Kidney tubule cell (primary cell): ENCODE results near the gene TRAK1.

Experiments
- DNase-seq: peaks from one replicate; pipeline ENCODE4 v3.0.0-alpha.2; 2018; ENCODE audit warnings: low spot score

Gene TRAK1

GRCh38 chr3:42122261-42123011, 31.3 kb downstream of the TRAK1 start:
- no peak for DNase-seq

DNA sequence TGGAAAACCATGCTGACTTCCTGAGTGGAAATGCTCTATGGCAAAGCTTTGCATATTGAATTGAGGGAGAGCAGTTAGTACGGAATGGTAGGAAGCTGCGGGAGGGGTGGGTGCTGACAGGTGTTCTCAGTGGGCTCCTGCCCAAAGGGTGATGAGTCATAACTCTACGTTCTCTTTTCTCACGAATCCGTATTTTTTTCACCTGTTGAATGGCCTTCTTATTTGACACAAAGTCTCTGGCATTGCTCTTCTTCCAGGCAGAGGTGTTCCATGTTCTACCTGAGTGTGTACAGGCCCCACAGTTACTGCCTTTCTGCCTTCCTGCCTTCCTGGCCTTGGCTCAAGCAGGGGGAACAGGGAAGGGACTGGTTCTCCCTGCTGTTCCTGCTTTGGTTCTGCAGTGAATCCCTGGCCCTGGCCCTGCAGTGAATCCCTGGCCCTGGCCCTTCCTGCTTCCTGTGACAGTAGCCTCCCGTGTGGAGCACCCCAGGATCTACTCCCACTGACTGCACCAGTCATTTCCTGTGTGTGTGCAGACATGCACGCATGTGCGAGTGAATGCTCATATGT, 31.9 kb downstream of the TRAK1 start:
- peak; percentile 69 for DNase-seq

DNA sequence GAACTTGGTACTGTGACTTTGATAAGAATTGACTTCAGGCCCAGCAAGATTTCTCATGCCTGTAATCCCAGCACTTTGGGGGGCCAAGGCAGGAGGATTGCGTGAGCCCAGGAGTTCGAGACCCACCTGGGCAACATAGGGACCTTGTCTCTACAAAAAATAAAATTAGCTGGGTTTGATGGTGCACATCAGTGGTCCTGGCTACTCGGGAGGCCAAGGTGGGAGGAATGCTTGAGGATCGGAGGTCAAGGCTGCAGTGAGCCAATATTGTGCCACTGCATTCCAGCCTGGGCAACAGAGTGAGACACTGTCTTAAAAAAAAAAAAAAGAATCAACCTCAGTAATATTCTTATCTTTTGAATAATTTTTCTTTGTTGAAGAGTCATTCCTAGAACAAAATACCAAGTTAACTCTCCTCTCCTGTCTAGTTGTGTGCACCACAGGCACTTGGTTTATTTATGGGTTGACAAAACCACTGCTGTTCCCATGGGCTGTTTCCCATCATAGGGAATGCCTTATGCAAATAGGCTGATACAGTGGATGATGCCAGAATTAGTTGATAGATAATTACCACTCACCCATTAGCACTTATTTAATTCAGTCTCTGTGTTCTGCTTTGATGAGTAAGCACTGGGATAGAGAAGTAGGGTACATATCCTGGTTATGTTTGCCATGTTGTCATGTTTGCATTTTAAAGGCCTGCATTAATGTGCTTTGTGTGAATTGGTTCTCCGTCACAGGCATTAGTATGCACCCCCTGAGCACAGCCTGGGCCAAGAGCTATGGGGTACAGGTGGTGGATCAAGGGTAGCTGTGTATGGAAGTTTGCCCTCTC, 32.9 kb downstream of the TRAK1 start:
- no peak for DNase-seq

DNA sequence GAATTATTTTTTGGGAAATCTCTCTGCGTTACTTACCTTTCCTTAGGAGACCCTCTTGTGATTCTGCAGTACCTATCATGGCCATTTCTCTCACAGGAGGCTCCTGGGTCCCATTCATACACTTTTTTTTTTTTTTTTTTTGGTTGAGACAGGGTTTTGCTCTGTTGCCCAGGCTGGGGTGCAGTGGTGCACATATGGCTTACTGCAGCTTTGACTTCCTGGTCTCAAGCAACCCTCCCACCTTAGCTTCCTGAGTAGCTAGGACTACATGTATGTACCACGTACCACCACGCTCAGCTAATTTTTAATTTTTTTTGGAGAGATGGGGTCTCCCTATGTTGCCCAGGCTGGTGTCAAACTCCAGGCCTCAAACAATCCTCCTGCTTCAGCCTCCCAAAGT, 36.1 kb downstream of the TRAK1 start:
- DNase-seq: no peak

GRCh38 chr3:42128526-42128925, 37.4 kb downstream of the TRAK1 start:
- no peak for DNase-seq

DNA sequence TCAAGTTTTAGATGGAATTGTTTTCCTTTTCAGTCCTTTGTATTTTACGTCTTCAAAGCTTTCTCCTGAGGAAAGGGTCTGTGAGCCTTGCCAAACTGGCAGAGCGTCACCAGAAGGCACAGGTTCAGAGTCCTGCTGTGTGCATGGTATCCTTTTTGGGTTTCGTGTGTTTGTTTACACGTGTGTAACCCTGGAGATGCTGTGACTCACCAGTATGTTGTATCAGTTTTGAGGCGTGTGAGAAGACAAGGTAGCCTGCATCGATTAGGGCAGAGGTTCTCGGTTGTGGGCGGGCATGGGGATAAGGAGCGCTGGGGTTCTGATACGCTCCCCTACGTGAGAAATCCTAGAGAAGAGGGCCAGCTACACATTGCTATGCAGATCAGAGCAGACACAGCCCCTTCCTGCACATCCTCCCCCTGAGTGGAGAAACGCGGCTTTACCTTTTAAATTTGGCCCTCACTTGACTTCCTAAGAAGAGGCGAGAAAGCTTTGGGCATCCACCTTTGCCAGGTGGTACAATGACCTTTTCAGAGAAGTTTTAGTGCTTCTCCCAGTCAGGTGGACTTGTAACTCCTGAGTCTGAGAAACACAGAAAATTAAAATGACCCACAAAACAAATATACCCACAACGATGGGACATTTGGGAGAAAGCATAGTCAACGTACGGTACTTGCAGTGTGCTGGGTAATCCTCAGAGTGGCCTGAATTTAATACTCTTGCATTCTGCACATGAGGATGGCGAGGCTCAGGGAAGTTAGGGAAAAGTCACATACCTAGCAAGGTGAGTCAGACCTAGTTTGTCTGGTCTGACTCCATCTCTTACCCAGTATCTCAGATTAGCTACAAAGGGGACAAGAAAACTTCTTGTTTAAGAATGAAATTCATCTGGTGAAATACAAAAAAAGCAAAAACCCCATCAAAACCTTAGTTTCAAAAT, 38.1 kb downstream of the TRAK1 start:
- DNase-seq: peak; percentile 73

DNA sequence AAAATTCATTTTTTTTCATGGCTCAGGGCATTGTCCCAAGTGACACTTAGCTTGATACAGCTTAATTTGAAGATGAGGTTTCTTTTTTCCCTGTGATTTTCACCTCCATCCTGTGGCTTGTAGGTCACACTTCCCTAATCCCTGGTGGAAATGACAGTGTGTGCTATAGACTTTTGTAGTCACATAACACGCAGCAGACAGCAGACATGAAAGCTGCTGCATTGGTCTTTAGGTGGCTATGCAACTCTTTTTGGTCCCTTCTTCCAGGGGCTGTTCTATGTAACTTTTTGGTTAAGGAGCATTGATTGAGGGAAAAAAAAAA, 38.8 kb downstream of the TRAK1 start:
- no peak for DNase-seq

- no peak for DNase-seq
Observed at GRCh38 chr3:42130329-42131070, 39.3 kb downstream of the TRAK1 start.

GRCh38 chr3:42133500-42134298, 42.5 kb downstream of the TRAK1 start:
- DNase-seq: no peak

- no peak for DNase-seq
Observed at GRCh38 chr3:42134867-42135464, 43.8 kb downstream of the TRAK1 start.

- no peak for DNase-seq
Observed at GRCh38 chr3:42139621-42140453, 48.7 kb downstream of the TRAK1 start.

DNA sequence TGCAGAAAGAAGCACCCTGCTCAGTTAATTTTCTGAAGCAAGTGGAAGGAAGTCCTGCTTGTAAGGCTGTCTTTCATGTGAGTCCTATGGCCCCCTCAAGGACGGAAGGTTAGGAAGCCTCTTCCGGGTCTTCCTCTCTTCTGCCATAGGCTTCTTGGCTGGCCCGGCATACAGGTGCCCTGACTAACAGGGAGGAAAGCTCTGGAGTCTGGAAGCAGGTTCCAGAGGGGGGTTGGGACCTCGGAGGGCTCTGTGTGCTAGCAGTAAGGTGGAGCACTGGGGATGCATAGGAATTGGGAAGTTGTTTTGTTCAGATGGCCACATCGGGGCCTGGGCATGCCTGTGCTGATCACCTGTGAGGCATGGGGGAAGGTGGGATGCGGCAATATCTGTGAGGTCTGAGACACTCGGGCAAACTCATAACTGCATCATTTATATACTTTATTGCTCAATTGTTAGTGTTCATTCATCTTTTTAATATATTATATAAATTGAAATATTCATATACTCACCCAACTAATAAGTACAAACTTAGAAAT, 49.6 kb downstream of the TRAK1 start:
- no peak for DNase-seq

GRCh38 chr3:42143440-42143839, 52.3 kb downstream of the TRAK1 start:
- no peak for DNase-seq

DNA sequence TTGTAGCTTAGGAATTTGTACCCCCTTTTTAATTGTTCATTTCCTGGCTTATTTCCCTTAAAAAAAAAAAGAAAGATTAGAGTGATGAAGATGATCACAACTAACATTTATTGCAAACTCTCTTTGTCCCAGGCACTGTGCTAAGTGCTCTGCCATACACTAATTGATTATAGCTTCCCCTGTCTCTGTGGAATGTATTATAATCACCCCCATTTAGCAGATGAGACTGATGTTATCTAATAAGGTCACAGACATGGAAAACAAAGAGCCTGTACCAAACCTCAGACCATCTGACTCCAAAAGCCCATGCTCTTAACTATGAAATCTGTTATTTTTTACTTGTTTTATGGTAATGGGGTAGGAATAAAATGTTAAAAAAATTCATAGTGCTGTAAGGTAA, 53.1 kb downstream of the TRAK1 start:
- no peak for DNase-seq

DNA sequence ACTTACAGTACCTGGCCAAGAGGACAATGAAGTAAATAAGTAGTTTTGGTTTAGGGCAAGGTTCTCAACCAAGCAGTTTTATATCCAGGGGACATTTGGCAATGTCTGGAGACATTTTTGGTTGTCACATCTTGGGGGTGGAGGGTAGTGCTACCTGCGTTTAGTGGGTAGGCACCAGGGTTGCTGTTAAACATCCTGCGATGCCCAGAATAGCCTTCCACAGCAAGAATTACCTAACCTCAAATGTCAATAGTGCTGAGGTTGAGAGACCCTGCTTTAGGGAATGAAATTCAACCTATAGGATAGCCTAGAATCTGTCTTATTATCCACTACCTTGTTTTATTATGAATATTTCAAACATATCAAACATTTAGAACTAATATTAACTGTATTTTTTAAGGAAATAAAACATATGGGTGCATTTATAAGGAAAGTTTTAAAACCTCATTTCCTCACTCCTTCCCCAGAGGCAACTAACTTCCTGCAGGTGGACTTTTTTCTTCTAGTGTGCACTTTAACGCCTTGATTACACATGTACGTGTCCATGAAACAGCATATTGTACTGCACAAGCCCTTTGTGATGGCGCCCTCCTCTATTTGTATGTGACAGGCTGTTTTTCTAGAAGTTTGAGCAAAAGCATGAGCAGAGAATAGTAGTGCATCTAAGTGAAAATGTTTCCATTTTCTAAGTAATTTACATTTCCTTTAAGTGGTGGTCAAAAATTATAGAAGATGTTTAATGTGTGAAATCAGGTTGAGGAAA, 57.1 kb downstream of the TRAK1 start:
- no peak for DNase-seq

DNA sequence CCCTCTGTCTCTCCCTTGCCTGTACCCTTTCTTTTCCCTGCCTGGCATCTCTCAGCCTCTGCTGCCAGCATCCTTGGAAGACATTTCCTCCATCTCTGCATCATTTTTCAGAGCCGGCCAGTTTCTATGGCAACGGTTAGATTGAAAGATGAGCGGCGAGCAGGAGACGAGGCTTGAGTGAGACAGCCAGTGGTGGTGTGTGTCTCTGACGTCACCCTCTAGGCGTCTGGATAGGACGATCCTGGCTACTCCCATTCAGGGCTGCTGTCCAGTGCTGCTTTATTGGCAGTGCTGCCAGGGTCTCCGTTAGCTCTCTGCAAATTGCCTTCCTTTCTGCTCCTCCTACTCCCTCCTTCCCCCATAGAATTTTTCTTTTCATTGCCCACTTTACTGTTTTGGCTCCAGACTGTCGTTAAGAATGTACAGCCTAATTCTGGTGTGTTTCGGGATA, 57.9 kb downstream of the TRAK1 start:
- peak; percentile 34 for DNase-seq

DNA sequence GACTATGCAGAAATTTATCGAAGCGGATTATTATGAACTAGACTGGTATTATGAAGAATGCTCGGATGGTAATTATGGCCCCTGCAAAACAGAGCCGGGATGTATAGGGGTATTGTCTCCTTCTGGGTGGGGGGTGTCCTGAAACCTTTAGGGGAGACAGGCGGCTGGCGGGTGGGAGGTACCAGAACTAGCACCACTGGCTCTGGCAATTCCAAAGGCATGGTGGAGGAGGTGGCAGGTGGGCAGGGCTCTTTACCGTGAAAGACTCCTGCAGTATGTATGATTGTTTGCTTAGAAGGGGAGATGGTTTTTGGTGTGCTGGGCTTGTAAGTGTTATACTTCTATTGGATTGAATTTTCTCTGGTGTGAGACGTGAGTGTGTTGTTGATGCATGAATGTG, 58.4 kb downstream of the TRAK1 start:
- no peak for DNase-seq

DNA sequence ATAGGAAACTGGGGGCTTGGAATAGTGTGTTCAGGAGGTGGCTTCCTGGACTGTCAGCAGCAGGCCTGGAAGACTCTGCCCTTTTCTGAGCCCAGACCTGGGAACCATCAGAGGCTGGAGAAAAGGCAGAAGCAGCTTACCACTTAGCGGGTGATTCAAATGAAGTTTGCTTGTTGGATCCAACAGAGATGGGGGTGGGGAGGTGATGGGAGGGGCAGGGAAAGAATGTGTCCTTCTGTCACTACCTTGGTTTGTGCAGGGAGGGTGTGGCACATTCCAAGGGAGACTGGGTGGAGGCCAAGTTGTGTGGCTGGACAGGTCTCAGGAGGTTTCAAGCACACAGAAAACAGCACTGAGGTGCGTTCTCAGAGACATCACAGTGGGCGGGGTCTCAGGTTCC, 58.8 kb downstream of the TRAK1 start:
- peak; percentile 44 for DNase-seq
